Lower lobe of right lung (tissue), 2 donors: Measurements from ENCODE around the gene SORT1. TPM values are rescaled to one million over a fixed set of nuclear protein-coding genes. Genes with fewer than 3 reads are reported as not detected.

Experiments used
- ATAC-seq, 2 donors: fragments of 200-7000 bp; cut with Tn5 transposase; one replicate each; pipeline ENCODE4 v1.9.1; 2020 to 2022; ENCODE audit warnings: mild to moderate bottlenecking in 2 of 2, moderate library complexity in 2 of 2
- DNase-seq: peaks from one replicate; pipeline ENCODE4 v3.0.0-alpha.2; 2020
- H3K27ac ChIP-seq: fragments of 200-600 bp; one replicate; pipeline ENCODE4 v1.8.0; 2022
- H3K27me3 ChIP-seq: fragments of 200-600 bp; one replicate; pipeline ENCODE4 v1.8.0; 2022; ENCODE audit warnings: low read depth
- H3K36me3 ChIP-seq: fragments of 200-600 bp; one replicate; pipeline ENCODE4 v1.8.0; 2022; ENCODE audit warnings: mild to moderate bottlenecking
- H3K4me1 ChIP-seq: fragments of 200-600 bp; one replicate; pipeline ENCODE4 v1.8.0; 2022
- H3K4me3 ChIP-seq: fragments of 200-600 bp; one replicate; pipeline ENCODE4 v1.8.0; 2022; ENCODE audit warnings: mild to moderate bottlenecking
- H3K9me3 ChIP-seq: fragments of 200-600 bp; one replicate; pipeline ENCODE4 v1.8.0; 2022
- CTCF ChIP-seq: fragments of 200-600 bp; IDR thresholded peaks from one replicate; pipeline ENCODE4 v1.8.0; 2022; ENCODE audit warnings: antibody characterized with exemption, mild to moderate bottlenecking
- intact Hi-C: fragments of 100-400 bp; cut with DNase I; formaldehyde crosslinking; loops from one replicate; pipeline ENCODE4 v1.11.0; 2022
- total RNA-seq: library from RNA; stranded (reverse); fragmentation: NEBNext Ultra II Directional; extraction: Animal tissue kit (Norgen Biotek cat#: 25700); gene quantifications from one replicate; pipeline ENCODE4 v1.2.1, GENCODE V29; 2021
- donor health status: DM: no; HTN: yes; CAD: no; lungs with severe emphysema.

Gene SORT1
- total RNA-seq, 1 donor from 2014 or later, result 178 TPM

- Histone ChIP-seq H3K4me3 (no peak overlapping the region), H3K4me1 (peaks cover 8% of the 10 kb centered on the region), H3K9me3 (no peaks in the 10 kb centered on the region), H3K36me3 (no peaks in the 10 kb centered on the region), H3K27me3 (no peaks in the 10 kb centered on the region), H3K27ac (no peak overlapping the region)
- peak; percentile 98 for TF ChIP-seq CTCF
- ATAC-seq (peak; percentile 97 to 99), DNase-seq (peak; percentile 96)
- intact Hi-C loops, result no loop called here
Observed at GRCh38 chr1:109263597-109264378, 133.9 kb downstream of the SORT1 start.

- no peak overlapping the region for H3K4me3 ChIP-seq
- no peaks in the 10 kb centered on the region for H3K27me3 ChIP-seq
- H3K36me3 ChIP-seq, result no peaks in the 10 kb centered on the region
- peaks cover 8% of the 10 kb centered on the region for H3K4me1 ChIP-seq
- H3K9me3 ChIP-seq, result no peaks in the 10 kb centered on the region
- ATAC-seq (peak; percentile 3 to 4), DNase-seq (no peak)
- TF ChIP-seq CTCF, result no peak
- no peak overlapping the region for H3K27ac ChIP-seq
- intact Hi-C loops, result no loop called here
Observed at GRCh38 chr1:109263234-109263596, 134.5 kb downstream of the SORT1 start.

GRCh38 chr1:109262231-109263055, 135.3 kb downstream of the SORT1 start:
- H3K9me3 ChIP-seq, result no peaks in the 10 kb centered on the region
- no peak for ATAC-seq
- no peak for DNase-seq
- peaks cover 8% of the 10 kb centered on the region for H3K4me1 ChIP-seq
- no peak overlapping the region for H3K27ac ChIP-seq
- no peaks in the 10 kb centered on the region for H3K27me3 ChIP-seq
- intact Hi-C loops, result no loop called here
- no peak overlapping the region for H3K4me3 ChIP-seq
- TF ChIP-seq CTCF, result no peak
- H3K36me3 ChIP-seq, result no peaks in the 10 kb centered on the region

GRCh38 chr1:109261578-109261977, 136.1 kb downstream of the SORT1 start:
- Histone ChIP-seq H3K27ac (no peak overlapping the region), H3K4me1 (peaks cover 8% of the 10 kb centered on the region), H3K9me3 (no peaks in the 10 kb centered on the region), H3K4me3 (no peak overlapping the region), H3K36me3 (no peaks in the 10 kb centered on the region), H3K27me3 (no peaks in the 10 kb centered on the region)
- DNase-seq, result no peak
- ATAC-seq, result no peak
- intact Hi-C loops, result no loop called here
- no peak for TF ChIP-seq CTCF

GRCh38 chr1:109261006-109261405, 136.7 kb downstream of the SORT1 start:
- no peak for DNase-seq
- intact Hi-C loops, result no loop called here
- no peak for TF ChIP-seq CTCF

More at GRCh38 chr1:109261006-109261405, 136.7 kb downstream of the SORT1 start:
- Histone ChIP-seq H3K4me1 (peaks cover 8% of the 10 kb centered on the region), H3K36me3 (no peaks in the 10 kb centered on the region), H3K4me3 (no peak overlapping the region), H3K9me3 (no peaks in the 10 kb centered on the region), H3K27ac (no peak overlapping the region), H3K27me3 (no peaks in the 10 kb centered on the region)
- ATAC-seq, result no peak
